MM.1S (cell line): Measurements from ENCODE around the gene RAB22A.

Source experiments
- DNase-seq: peaks from one replicate; pipeline ENCODE4 v3.0.0-alpha.2; 2015
- H2AFZ ChIP-seq: fragments of 300-600 bp; sonication (generic); 2 replicates; pipeline ENCODE4 v1.6.0; 2016; ENCODE audit warnings: antibody characterized with exemption, low read length
- H3F3A ChIP-seq: fragments of 300-600 bp; sonication (generic); 2 replicates; pipeline ENCODE4 v1.6.1; 2016; ENCODE audit warnings: mild to moderate bottlenecking, antibody characterized with exemption, low read length, moderate library complexity, mixed read lengths; ENCODE audit not compliant: insufficient read depth
- H3K27ac ChIP-seq: fragments of 300-600 bp; sonication (generic); 2 replicates; pipeline ENCODE4 v1.5.1; 2016; ENCODE audit warnings: mild to moderate bottlenecking, low read length
- H3K27me3 ChIP-seq: fragments of 300-600 bp; sonication (generic); replicated peaks from 2 replicates; pipeline ENCODE4 v1.6.0; 2016; ENCODE audit warnings: low read length; ENCODE audit not compliant: insufficient read depth
- H3K36me3 ChIP-seq: fragments of 300-600 bp; sonication (generic); replicated peaks from 2 replicates; pipeline ENCODE4 v1.6.1; 2016; ENCODE audit warnings: mild to moderate bottlenecking, low read length, mixed read lengths; ENCODE audit not compliant: insufficient read depth
- H3K4me1 ChIP-seq: fragments of 300-600 bp; sonication (generic); 2 replicates; pipeline ENCODE4 v1.6.1; 2016; ENCODE audit warnings: low read length, mixed read lengths
- H3K4me2 ChIP-seq: fragments of 300-600 bp; sonication (generic); 2 replicates; pipeline ENCODE4 v1.6.0; 2016; ENCODE audit warnings: low read depth, low read length
- H3K4me3 ChIP-seq: fragments of 300-600 bp; sonication (generic); 2 replicates; pipeline ENCODE4 v1.5.1; 2016; ENCODE audit warnings: low read length, mixed read lengths
- H3K79me2 ChIP-seq: fragments of 300-600 bp; sonication (generic); 2 replicates; pipeline ENCODE4 v1.6.1; 2016; ENCODE audit warnings: mixed run types, low read length, mixed read lengths
- H3K9ac ChIP-seq: fragments of 300-600 bp; sonication (generic); 2 replicates; pipeline ENCODE4 v1.6.1; 2016; ENCODE audit warnings: low read length, mixed read lengths
- H3K9me2 ChIP-seq: fragments of 300-600 bp; sonication (generic); replicated peaks from 2 replicates; pipeline ENCODE4 v1.6.1; 2016; ENCODE audit warnings: mild to moderate bottlenecking, low read length, mixed read lengths; ENCODE audit not compliant: insufficient read depth
- H3K9me3 ChIP-seq: fragments of 300-600 bp; sonication (generic); replicated peaks from 2 replicates; pipeline ENCODE4 v1.6.1; 2016; ENCODE audit warnings: mild to moderate bottlenecking, low read length, mixed read lengths; ENCODE audit not compliant: insufficient read depth
- H4K20me1 ChIP-seq: fragments of 300-600 bp; sonication (generic); 2 replicates; pipeline ENCODE4 v1.6.1; 2016; ENCODE audit warnings: mild to moderate bottlenecking, low read length, moderate library complexity, mixed read lengths; ENCODE audit not compliant: insufficient read depth
- EZH2 ChIP-seq: fragments of 300-600 bp; sonication (generic); optimal IDR thresholded peaks from 2 replicates; pipeline ENCODE3; 2017; ENCODE audit warnings: low read depth, mild to moderate bottlenecking, antibody characterized with exemption, low read length, mixed read lengths
- EZH2phosphoT487 ChIP-seq: fragments of 300-600 bp; sonication (generic); IDR thresholded peaks from 2 replicates; pipeline ENCODE4 v1.6.1; 2018; ENCODE audit warnings: antibody characterized with exemption, low read length
- TF ChIP-seq, protein P1 (sequence below): fragments of 300-600 bp; sonication (generic); IDR thresholded peaks from 2 replicates; pipeline ENCODE4 v1.5.1; 2016; ENCODE audit warnings: antibody characterized with exemption, low read length, mixed read lengths

The RAB22A gene

DNA sequence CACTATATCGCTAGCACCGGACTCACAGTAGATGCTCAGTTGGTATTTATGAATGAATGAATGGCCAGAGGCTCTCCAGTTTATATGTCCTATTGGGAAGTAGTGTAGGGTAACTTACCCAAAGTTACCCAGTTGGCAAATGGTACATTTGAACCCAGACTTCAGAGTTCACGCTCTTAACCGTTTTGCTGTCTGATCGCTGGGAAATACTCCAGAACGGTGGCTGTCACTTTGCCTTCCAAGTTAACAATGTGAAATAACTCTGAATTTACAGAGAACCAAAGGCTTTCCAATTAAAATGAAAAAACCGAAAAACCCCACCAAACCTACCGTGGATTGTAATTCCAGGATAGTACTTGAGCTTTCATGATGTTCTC is 81.1 kb downstream of the RAB22A start:
- peaks cover 12% of the 10 kb centered on the region for H4K20me1 ChIP-seq
- H2AFZ ChIP-seq = no peak overlapping the region
- TF ChIP-seq EZH2 = no peak
- TF ChIP-seq EZH2phosphoT487 = no peak
- TF ChIP-seq, protein P1, sequence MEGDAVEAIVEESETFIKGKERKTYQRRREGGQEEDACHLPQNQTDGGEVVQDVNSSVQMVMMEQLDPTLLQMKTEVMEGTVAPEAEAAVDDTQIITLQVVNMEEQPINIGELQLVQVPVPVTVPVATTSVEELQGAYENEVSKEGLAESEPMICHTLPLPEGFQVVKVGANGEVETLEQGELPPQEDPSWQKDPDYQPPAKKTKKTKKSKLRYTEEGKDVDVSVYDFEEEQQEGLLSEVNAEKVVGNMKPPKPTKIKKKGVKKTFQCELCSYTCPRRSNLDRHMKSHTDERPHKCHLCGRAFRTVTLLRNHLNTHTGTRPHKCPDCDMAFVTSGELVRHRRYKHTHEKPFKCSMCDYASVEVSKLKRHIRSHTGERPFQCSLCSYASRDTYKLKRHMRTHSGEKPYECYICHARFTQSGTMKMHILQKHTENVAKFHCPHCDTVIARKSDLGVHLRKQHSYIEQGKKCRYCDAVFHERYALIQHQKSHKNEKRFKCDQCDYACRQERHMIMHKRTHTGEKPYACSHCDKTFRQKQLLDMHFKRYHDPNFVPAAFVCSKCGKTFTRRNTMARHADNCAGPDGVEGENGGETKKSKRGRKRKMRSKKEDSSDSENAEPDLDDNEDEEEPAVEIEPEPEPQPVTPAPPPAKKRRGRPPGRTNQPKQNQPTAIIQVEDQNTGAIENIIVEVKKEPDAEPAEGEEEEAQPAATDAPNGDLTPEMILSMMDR = no peak
- H3K79me2 ChIP-seq = peaks cover 65% of the 10 kb centered on the region
- H3K36me3 ChIP-seq = no peaks in the 10 kb centered on the region
- H3F3A ChIP-seq = no peaks in the 10 kb centered on the region
- no peak for DNase-seq
- H3K27me3 ChIP-seq = no peaks in the 10 kb centered on the region
- H3K9ac ChIP-seq = no peak overlapping the region
- H3K27ac ChIP-seq = no peak overlapping the region
- H3K9me2 ChIP-seq = no peaks in the 10 kb centered on the region
- H3K4me1 ChIP-seq = peaks cover 7% of the 10 kb centered on the region
- peak overlapping the region; percentile 72; the same call in 1 of the 2 replicates for H3K4me2 ChIP-seq
- no peaks in the 10 kb centered on the region for H3K9me3 ChIP-seq
- no peak overlapping the region for H3K4me3 ChIP-seq

DNA sequence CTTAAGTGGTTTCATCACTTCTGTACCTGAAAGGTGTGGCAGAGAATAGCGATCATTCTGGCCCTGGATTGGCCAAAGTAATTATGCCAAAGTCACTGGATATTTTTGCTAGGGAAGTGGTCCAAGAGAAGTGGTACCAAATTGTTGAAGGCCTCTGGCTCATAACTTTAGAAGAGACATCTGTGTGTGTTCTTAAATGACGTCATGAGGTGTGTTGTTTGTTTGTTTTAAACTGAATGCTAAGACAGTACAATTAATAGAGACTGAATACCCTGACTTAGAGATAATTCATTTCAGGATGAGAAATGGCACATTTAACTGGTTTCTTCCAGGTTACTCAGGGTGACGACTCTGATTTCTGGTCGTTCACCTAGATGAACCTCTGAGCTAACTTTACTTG is 82.8 kb downstream of the RAB22A start:
- Histone ChIP-seq H3K4me3 (no peak overlapping the region), H3K9me3 (no peaks in the 10 kb centered on the region), H3F3A (no peaks in the 10 kb centered on the region), H2AFZ (no peak overlapping the region), H4K20me1 (peaks cover 26% of the 10 kb centered on the region), H3K9ac (no peak overlapping the region), H3K27ac (no peak overlapping the region), H3K9me2 (no peaks in the 10 kb centered on the region), H3K4me2 (no peak overlapping the region), H3K79me2 (peaks cover 81% of the 10 kb centered on the region), H3K27me3 (no peaks in the 10 kb centered on the region), H3K4me1 (peaks cover 7% of the 10 kb centered on the region), H3K36me3 (no peaks in the 10 kb centered on the region)
- TF ChIP-seq, protein P1 = no peak
- no peak for TF ChIP-seq EZH2
- no peak for TF ChIP-seq EZH2phosphoT487
- no peak for DNase-seq

DNA sequence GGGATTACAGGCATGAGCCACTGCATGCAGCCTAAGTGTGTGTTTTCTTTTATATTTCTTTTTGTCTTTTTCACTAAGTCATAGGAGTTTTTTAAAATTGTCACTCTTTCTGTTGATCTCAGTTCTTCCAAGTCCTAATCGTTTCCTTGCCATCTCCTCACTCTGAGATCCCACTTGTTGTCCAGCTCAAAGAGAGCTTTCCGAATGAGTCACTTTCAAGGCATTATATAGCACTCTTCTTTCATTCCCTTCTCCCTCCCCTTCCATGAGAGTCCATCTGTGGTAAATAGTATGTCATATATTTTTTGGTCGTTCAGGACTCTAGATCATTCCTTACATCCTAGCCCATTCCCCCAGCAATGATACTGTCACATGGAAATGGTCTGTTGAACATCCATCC is 83.8 kb downstream of the RAB22A start:
- Histone ChIP-seq H3K27me3 (no peaks in the 10 kb centered on the region), H3K9ac (no peak overlapping the region), H3K4me3 (no peak overlapping the region), H3K4me2 (no peak overlapping the region), H3K4me1 (peaks cover 7% of the 10 kb centered on the region), H3K27ac (no peak overlapping the region), H3K9me3 (no peaks in the 10 kb centered on the region), H3K36me3 (no peaks in the 10 kb centered on the region), H4K20me1 (peaks cover 32% of the 10 kb centered on the region), H3K79me2 (peaks cover 91% of the 10 kb centered on the region), H2AFZ (no peak overlapping the region), H3K9me2 (no peaks in the 10 kb centered on the region), H3F3A (no peaks in the 10 kb centered on the region)
- DNase-seq = no peak
- TF ChIP-seq EZH2phosphoT487 (no peak), EZH2 (no peak)
- TF ChIP-seq, protein P1 = no peak
